ENCODE data around the gene SPAAR.

The SPAAR gene

DNA sequence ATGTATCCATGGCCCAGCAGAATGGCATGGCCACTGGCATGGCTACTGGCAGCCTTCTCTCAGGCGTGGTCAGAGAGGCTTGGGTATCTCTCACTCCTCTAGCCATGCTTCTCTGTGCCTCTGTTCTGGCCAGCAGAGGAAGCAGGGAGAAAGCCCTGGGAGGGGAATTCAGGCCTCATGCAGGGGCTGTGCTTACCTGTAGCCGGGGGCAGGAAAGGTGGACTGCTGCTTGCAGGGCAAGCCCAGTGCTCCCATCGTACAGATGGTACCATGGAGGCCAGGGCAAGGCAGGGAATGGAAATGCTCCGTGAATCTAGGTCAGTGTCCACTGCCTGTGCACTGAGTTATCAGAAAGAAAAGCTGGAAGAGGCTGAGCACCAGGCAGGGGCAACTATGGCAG is 41.8 kb upstream of the SPAAR start:
- Histone ChIP-seq H3K9me2 (replicated peaks; ENCODE audit: insufficient read depth, low read length) (no peaks in the 10 kb centered on the region), H3K27me3 (ENCODE audit: low read length) (no peaks in the 10 kb centered on the region), H3K9ac (ENCODE audit: low read length) (no peak overlapping the region), H3K9me3 (ENCODE audit: insufficient read depth, low read length) (no peaks in the 10 kb centered on the region), H2AFZ (ENCODE audit: low read depth, low read length, severe bottlenecking) (no peak overlapping the region), H3K4me3 (ENCODE audit: insufficient read depth, low read length, poor library complexity, severe bottlenecking) (no peak overlapping the region), H3K79me2 (ENCODE audit: insufficient read depth, low read length) (no peaks in the 10 kb centered on the region), H4K20me1 (ENCODE audit: low read depth, low read length) (no peaks in the 10 kb centered on the region), H3K27ac (ENCODE audit: low read depth, low read length) (no peak overlapping the region), H3F3A (ENCODE audit: insufficient read depth) (no peaks in the 10 kb centered on the region), H3K4me2 (ENCODE audit: low read depth, low read length, poor library complexity, severe bottlenecking) (no peak overlapping the region), H3K36me3 (ENCODE audit: low read length) (no peaks in the 10 kb centered on the region)
- TF ChIP-seq, protein P1, sequence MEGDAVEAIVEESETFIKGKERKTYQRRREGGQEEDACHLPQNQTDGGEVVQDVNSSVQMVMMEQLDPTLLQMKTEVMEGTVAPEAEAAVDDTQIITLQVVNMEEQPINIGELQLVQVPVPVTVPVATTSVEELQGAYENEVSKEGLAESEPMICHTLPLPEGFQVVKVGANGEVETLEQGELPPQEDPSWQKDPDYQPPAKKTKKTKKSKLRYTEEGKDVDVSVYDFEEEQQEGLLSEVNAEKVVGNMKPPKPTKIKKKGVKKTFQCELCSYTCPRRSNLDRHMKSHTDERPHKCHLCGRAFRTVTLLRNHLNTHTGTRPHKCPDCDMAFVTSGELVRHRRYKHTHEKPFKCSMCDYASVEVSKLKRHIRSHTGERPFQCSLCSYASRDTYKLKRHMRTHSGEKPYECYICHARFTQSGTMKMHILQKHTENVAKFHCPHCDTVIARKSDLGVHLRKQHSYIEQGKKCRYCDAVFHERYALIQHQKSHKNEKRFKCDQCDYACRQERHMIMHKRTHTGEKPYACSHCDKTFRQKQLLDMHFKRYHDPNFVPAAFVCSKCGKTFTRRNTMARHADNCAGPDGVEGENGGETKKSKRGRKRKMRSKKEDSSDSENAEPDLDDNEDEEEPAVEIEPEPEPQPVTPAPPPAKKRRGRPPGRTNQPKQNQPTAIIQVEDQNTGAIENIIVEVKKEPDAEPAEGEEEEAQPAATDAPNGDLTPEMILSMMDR (IDR thresholded peaks at IDR 0.05; ENCODE audit: insufficient read depth, low read length, poor library complexity, severe bottlenecking), result no peak
- TF ChIP-seq EZH2phosphoT487 (conservative IDR thresholded peaks at IDR 0.05; ENCODE audit: low read length), result no peak

DNA sequence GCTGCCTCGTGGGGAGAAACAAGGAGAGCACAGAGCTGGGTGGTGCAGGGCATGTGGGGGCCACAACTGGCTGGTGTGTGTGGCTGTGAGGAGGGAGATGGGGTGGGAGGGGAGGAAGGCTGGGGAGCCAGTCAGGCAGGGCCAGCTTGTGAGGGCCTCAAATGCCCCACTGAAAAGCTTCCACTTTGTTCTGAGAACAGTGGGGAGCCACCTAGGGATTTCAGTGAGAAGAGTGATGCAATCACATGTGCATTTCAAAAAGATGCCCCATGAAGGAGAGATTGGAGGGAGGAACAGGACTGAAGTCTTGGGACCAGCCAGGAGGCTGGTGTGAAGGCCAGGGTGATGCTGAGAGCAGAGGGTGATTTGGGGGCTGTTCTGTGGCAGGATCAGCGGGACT is 40.4 kb upstream of the SPAAR start:
- H4K20me1 ChIP-seq (ENCODE audit: low read depth, low read length), result no peaks in the 10 kb centered on the region
- no peaks in the 10 kb centered on the region for H3K36me3 ChIP-seq (ENCODE audit: low read length)
- no peak overlapping the region for H2AFZ ChIP-seq (ENCODE audit: low read depth, low read length, severe bottlenecking)
- H3K79me2 ChIP-seq (ENCODE audit: insufficient read depth, low read length), result no peaks in the 10 kb centered on the region
- H3K9me3 ChIP-seq (ENCODE audit: insufficient read depth, low read length), result no peaks in the 10 kb centered on the region
- TF ChIP-seq, protein P1 (IDR thresholded peaks at IDR 0.05; ENCODE audit: insufficient read depth, low read length, poor library complexity, severe bottlenecking), result no peak
- no peak for TF ChIP-seq EZH2phosphoT487 (conservative IDR thresholded peaks at IDR 0.05; ENCODE audit: low read length)
- H3K4me3 ChIP-seq (ENCODE audit: insufficient read depth, low read length, poor library complexity, severe bottlenecking), result no peak overlapping the region
- no peak overlapping the region for H3K9ac ChIP-seq (ENCODE audit: low read length)
- H3K27me3 ChIP-seq (ENCODE audit: low read length), result no peaks in the 10 kb centered on the region
- H3K9me2 ChIP-seq (replicated peaks; ENCODE audit: insufficient read depth, low read length), result no peaks in the 10 kb centered on the region
- no peak overlapping the region for H3K4me2 ChIP-seq (ENCODE audit: low read depth, low read length, poor library complexity, severe bottlenecking)
- H3K27ac ChIP-seq (ENCODE audit: low read depth, low read length), result no peak overlapping the region
- H3F3A ChIP-seq (ENCODE audit: insufficient read depth), result no peaks in the 10 kb centered on the region

DNA sequence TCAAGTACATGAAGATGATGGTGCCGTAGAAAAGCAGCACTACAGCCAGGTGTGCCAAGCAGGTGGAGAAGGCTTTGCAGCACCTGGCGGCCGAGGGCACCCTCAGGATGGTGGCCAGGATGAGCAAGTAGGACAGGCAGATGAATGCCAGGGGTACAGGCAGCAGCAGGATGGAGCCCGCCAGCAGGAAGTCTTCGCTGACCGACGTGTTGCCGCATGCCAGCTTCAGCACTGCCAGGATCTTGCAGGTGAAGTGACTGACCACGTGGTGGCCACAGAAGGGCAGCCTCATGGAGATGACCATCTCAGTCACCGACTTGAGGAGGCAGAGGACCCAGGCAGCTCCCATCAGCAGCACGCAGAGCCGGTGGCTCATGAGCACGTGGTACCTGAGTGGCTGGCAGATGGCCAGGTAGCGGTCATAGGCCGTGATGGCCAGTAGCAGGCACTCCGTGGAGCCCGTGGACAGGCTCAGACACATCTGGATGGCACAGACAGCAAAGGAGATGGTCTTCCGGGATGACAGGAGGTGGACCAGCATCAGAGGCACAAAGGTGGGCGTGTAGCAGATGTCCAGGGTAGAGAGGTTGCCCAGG is 39.6 kb upstream of the SPAAR start:
- H2AFZ ChIP-seq (ENCODE audit: low read depth, low read length, severe bottlenecking), result no peak overlapping the region
- H3K9me2 ChIP-seq (replicated peaks; ENCODE audit: insufficient read depth, low read length), result no peaks in the 10 kb centered on the region
- H3K4me3 ChIP-seq (ENCODE audit: insufficient read depth, low read length, poor library complexity, severe bottlenecking), result no peak overlapping the region

More for the DNA sequence above, 39.6 kb upstream of the SPAAR start:
- Histone ChIP-seq H3K27me3 (ENCODE audit: low read length) (no peaks in the 10 kb centered on the region), H4K20me1 (ENCODE audit: low read depth, low read length) (no peaks in the 10 kb centered on the region), H3K27ac (ENCODE audit: low read depth, low read length) (no peak overlapping the region), H3K36me3 (ENCODE audit: low read length) (no peaks in the 10 kb centered on the region), H3K9me3 (ENCODE audit: insufficient read depth, low read length) (no peaks in the 10 kb centered on the region), H3K79me2 (ENCODE audit: insufficient read depth, low read length) (no peaks in the 10 kb centered on the region), H3F3A (ENCODE audit: insufficient read depth) (no peaks in the 10 kb centered on the region), H3K4me2 (ENCODE audit: low read depth, low read length, poor library complexity, severe bottlenecking) (no peak overlapping the region), H3K9ac (ENCODE audit: low read length) (no peak overlapping the region)
- TF ChIP-seq EZH2phosphoT487 (conservative IDR thresholded peaks at IDR 0.05; ENCODE audit: low read length), result no peak
- TF ChIP-seq, protein P1 (IDR thresholded peaks at IDR 0.05; ENCODE audit: insufficient read depth, low read length, poor library complexity, severe bottlenecking), result no peak

Data from SU-DHL-6 (cell line).